Erythroblast (primary cell): ENCODE results near the gene PRTFDC1.

Source experiments
- GATA1 ChIP-seq: IDR thresholded peaks from 2 replicates; pipeline ENCODE4 v1.6.1; 2011; ENCODE audit warnings: low read depth, mild to moderate bottlenecking, control low read depth, low read length, moderate library complexity
- POLR2A ChIP-seq: IDR thresholded peaks from 2 replicates; pipeline ENCODE4 v1.6.1; 2011; ENCODE audit warnings: mild to moderate bottlenecking, low read length

DNA sequence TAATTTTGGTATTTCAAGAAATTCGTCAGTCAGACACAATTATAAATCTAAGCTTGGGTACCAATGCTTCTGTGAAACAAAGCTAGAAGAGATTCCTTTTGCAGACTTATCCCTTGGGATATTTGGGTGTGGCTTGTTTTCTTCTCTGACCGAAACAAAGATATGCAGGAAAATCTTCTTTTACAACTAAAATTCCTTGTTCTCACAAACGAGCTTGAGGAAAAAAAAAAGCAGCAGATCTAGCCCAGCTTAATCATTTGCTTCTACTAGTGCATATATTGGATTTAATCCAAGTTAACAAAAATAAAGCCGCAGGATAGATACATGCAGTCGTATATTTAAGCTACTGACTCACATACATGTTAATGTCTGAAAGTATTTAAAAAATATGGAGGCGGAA is 104.2 kb downstream of the PRTFDC1 start:
- TF ChIP-seq POLR2A (no peak), GATA1 (no peak)
